HepG2 (cell line): ENCODE data around the gene IBSP. TPM values are rescaled to one million over a fixed set of nuclear protein-coding genes. Genes with fewer than 3 reads are reported as not detected.

Source experiments
- ATAC-seq: fragments of 200-7000 bp; cut with Tn5 transposase; 3 replicates; pipeline ENCODE4 v1.9.1; 2020; ENCODE audit warnings: mild to moderate bottlenecking, moderate library complexity
- BruUV-seq: library from RNA; stranded (reverse); fragments of 400-500 nt; replicated peaks from 2 replicates; lab custom pipeline; 2021; lab: Mats Ljungman, UMichigan
- CTCF ChIA-PET: fragments of 300-600 bp; formaldehyde crosslinking; extraction: SDS; loops from one replicate; lab custom pipeline; 2021; ENCODE audit warnings: low total read pairs, inconsistent platforms, low intra/inter-chr PET ratio; lab: Yijun Ruan, JAX
- POLR2A ChIA-PET: fragments of 350-600 bp; sonication (Branson Sonifier 250); formaldehyde crosslinking; loops from one replicate; lab custom pipeline; 2020; ENCODE audit warnings: antibody characterized with exemption, inconsistent platforms; lab: Yijun Ruan, JAX
- DNase-seq: peaks from one replicate; pipeline ENCODE4 v3.0.0-alpha.2; 2015; ENCODE audit warnings: low spot score
- FAIRE-seq: peaks from 3 replicates; lab custom pipeline; 2011; peaks lifted over from hg19 to GRCh38; lab: Jason Lieb, UNC
- H2AFZ ChIP-seq: one replicate; pipeline ENCODE4 v1.6.1; 2011; ENCODE audit warnings: low read length, inconsistent platforms
- H3K27ac ChIP-seq: fragments of 300-600 bp; 3 replicates; pipeline ENCODE4 v1.8.0; 2011; ENCODE audit warnings: mixed run types, mild to moderate bottlenecking, mixed read lengths, low read length, inconsistent platforms; ENCODE audit not compliant: insufficient read depth; ENCODE audit errors: extremely low read length
- H3K27me3 ChIP-seq, 2 experiments: fragments of 200-600 bp in 1 of 2; 2 replicates in 1 of 2; 3 replicates in 1 of 2; pipeline versions ENCODE4 v1.6.0 to v1.8.0; 2011; ENCODE audit warnings: low read length in 2 of 2, mild to moderate bottlenecking in 2 of 2, moderate library complexity in 2 of 2, inconsistent platforms in 1 of 2; ENCODE audit not compliant: insufficient read depth in 2 of 2, control insufficient read depth in 1 of 2
- H3K36me3 ChIP-seq, 2 experiments: fragments of 200-600 bp in 1 of 2; replicated peaks in 1 of 2; 2 replicates in 1 of 2; 3 replicates in 1 of 2; pipeline versions ENCODE4 v1.5.1 to v1.8.0; 2011; ENCODE audit warnings: low read length in 2 of 2, inconsistent platforms in 1 of 2; ENCODE audit not compliant: insufficient read depth in 2 of 2, control insufficient read depth in 1 of 2
- H3K4me1 ChIP-seq: 2 replicates; pipeline ENCODE4 v1.5.1; 2012; ENCODE audit warnings: low read length, inconsistent platforms; ENCODE audit not compliant: insufficient read depth
- H3K4me2 ChIP-seq: 2 replicates; pipeline ENCODE4 v1.6.0; 2011; ENCODE audit warnings: low read depth, low read length, inconsistent platforms
- H3K4me3 ChIP-seq, 3 experiments: fragments of 200-600 bp in 1 of 3; sonication (generic), shearing (Covaris generic) in 1 of 3; replicated peaks in 1 of 3; 2 replicates each; pipeline ENCODE4 v1.5.1; 2011 to 2016; ENCODE audit warnings: low read length in 3 of 3, inconsistent platforms in 2 of 3, low read depth in 2 of 3, mild to moderate bottlenecking in 2 of 3, control low read depth in 1 of 3, mixed read lengths in 1 of 3; ENCODE audit not compliant: insufficient read depth in 1 of 3
- H3K79me2 ChIP-seq: one replicate; pipeline ENCODE4 v1.6.1; 2011; ENCODE audit warnings: low read length, inconsistent platforms; ENCODE audit not compliant: insufficient read depth
- H3K9ac ChIP-seq: 2 replicates; pipeline ENCODE4 v1.6.0; 2011; ENCODE audit warnings: mild to moderate bottlenecking, low read depth, low read length, inconsistent platforms; ENCODE audit not compliant: insufficient read depth
- H3K9me3 ChIP-seq: 2 replicates; pipeline ENCODE4 v1.5.1; 2012; ENCODE audit warnings: mild to moderate bottlenecking, low read length
- H4K20me1 ChIP-seq: 2 replicates; pipeline ENCODE4 v1.6.0; 2011; ENCODE audit warnings: inconsistent platforms, mild to moderate bottlenecking, low read length, moderate library complexity; ENCODE audit not compliant: insufficient read depth
- ATAD3A ChIP-seq: sonication (generic); formaldehyde crosslinking; IDR thresholded peaks from 2 replicates; pipeline ENCODE4 v1.4.0; 2020; ENCODE audit warnings: missing genetic modification reagents
- E2F5 ChIP-seq: sonication (generic); formaldehyde crosslinking; conservative IDR thresholded peaks from 2 replicates; pipeline ENCODE4 v1.4.0; 2020; ENCODE audit warnings: missing genetic modification reagents
- ELF1 ChIP-seq: sonication (generic); formaldehyde crosslinking; IDR thresholded peaks from 2 replicates; pipeline ENCODE4 v1.4.0; 2020; ENCODE audit warnings: missing genetic modification reagents
- ELF4 ChIP-seq: sonication (generic); formaldehyde crosslinking; IDR thresholded peaks from 2 replicates; pipeline ENCODE4 v1.5.0; 2020; ENCODE audit warnings: missing genetic modification reagents, mild to moderate bottlenecking, moderate library complexity, borderline replicate concordance
- HNRNPLL ChIP-seq: fragments of 200-400 bp; formaldehyde crosslinking; IDR thresholded peaks from 2 replicates; pipeline ENCODE4 v1.6.1; 2017; ENCODE audit warnings: mild to moderate bottlenecking, low read depth, low read length; ENCODE audit not compliant: poor library complexity, severe bottlenecking
- KDM2A ChIP-seq: sonication (generic); formaldehyde crosslinking; IDR thresholded peaks from 2 replicates; pipeline ENCODE4 v1.4.0; 2020; ENCODE audit warnings: low read depth, missing genetic modification reagents, borderline replicate concordance
- KMT2A ChIP-seq: sonication (generic); formaldehyde crosslinking; IDR thresholded peaks from 2 replicates; pipeline ENCODE4 v1.4.0; 2020; ENCODE audit warnings: missing genetic modification reagents
- LCORL ChIP-seq, 2 experiments: fragments of 450-650 bp in 1 of 2; sonication (generic) in 1 of 2; formaldehyde crosslinking in 1 of 2; IDR thresholded peaks; 2 replicates each; pipeline versions ENCODE4 v1.5.0 to v1.6.1; 2017 to 2020; ENCODE audit warnings: antibody characterized with exemption in 1 of 2, missing genetic modification reagents in 1 of 2
- MIER2 ChIP-seq: IDR thresholded peaks from 2 replicates; pipeline ENCODE4 v1.6.1; 2016; ENCODE audit warnings: missing biosample characterization, missing genetic modification reagents
- MTF1 ChIP-seq: sonication (generic); formaldehyde crosslinking; IDR thresholded peaks from 2 replicates; pipeline ENCODE4 v1.5.0; 2020; ENCODE audit warnings: missing genetic modification reagents
- NFATC3 ChIP-seq: sonication (generic); formaldehyde crosslinking; IDR thresholded peaks from 2 replicates; pipeline ENCODE4 v1.5.1; 2020; ENCODE audit warnings: mild to moderate bottlenecking, missing genetic modification reagents
- SAFB2 ChIP-seq: sonication (generic); formaldehyde crosslinking; IDR thresholded peaks from 2 replicates; pipeline ENCODE4 v1.5.1; 2020; ENCODE audit warnings: missing genetic modification reagents, low read depth, mild to moderate bottlenecking, borderline replicate concordance
- SALL2 ChIP-seq: sonication (generic); formaldehyde crosslinking; IDR thresholded peaks from 2 replicates; pipeline ENCODE4 v1.8.1; 2023; ENCODE audit warnings: mild to moderate bottlenecking, missing genetic modification reagents, inconsistent platforms
- SNAPC5 ChIP-seq: sonication (generic); formaldehyde crosslinking; IDR thresholded peaks from 2 replicates; pipeline ENCODE4 v1.8.1; 2023; ENCODE audit warnings: mild to moderate bottlenecking, missing genetic modification reagents, borderline replicate concordance
- TBX3 ChIP-seq: fragments of 450-650 bp; IDR thresholded peaks from 2 replicates; pipeline ENCODE4 v1.6.1; 2017; ENCODE audit warnings: antibody characterized with exemption, mild to moderate bottlenecking, inconsistent platforms, borderline replicate concordance
- THRA ChIP-seq: sonication (generic); formaldehyde crosslinking; IDR thresholded peaks from 2 replicates; pipeline ENCODE4 v1.4.0; 2020; ENCODE audit warnings: missing genetic modification reagents, borderline replicate concordance
- ZNF12 ChIP-seq: sonication (generic); formaldehyde crosslinking; IDR thresholded peaks from 2 replicates; pipeline ENCODE4 v1.5.0; 2020; ENCODE audit warnings: missing genetic modification reagents
- ZNF296 ChIP-seq: sonication (generic); formaldehyde crosslinking; conservative IDR thresholded peaks from 2 replicates; pipeline ENCODE4 v1.5.0; 2020; ENCODE audit warnings: mild to moderate bottlenecking, missing genetic modification reagents
- ZNF607 ChIP-seq: sonication (generic); formaldehyde crosslinking; IDR thresholded peaks from 2 replicates; pipeline ENCODE4 v1.5.1; 2020; ENCODE audit warnings: missing genetic modification reagents, mild to moderate bottlenecking, borderline replicate concordance
- ZNF775 ChIP-seq: sonication (generic); formaldehyde crosslinking; IDR thresholded peaks from 2 replicates; pipeline ENCODE4 v1.4.0; 2020; ENCODE audit warnings: missing genetic modification reagents, mild to moderate bottlenecking, moderate library complexity, borderline replicate concordance
- WGBS: methylation state at CpG from one replicate; pipeline ENCODE4 v1.1.6; 2017; ENCODE audit warnings: low lambda C conversion rate; 5-methylcytosine and 5-hydroxymethylcytosine counted together
- in situ Hi-C: cut with HindIII; loops from 2 replicates; pipeline ENCODE4 v1.10.0; 2017; ENCODE audit warnings: low pct_unique_long_range_greater_than_20kb; ENCODE audit not compliant: extremely low pct_ligation_motif_present
- intact Hi-C: fragments of 100-400 bp; cut with micrococcal nuclease; formaldehyde crosslinking; loops from one replicate; pipeline ENCODE4 v1.10.0; 2022; ENCODE audit not compliant: unreplicated experiment
- polyA plus RNA-seq, 8 experiments: library from polyadenylated mRNA; depleted of rRNA in 3 of 8; stranded (reverse) in 7 of 8; unstranded in 1 of 8; fragments of >200 nt; fragmentation: Illumina TruSeq in 4 of 8; extraction: Trizol in 4 of 8; gene quantifications; 2 replicates each; pipeline versions ENCODE4 v1.2.1 to v1.2.3, GENCODE V29; 2011 to 2016; ENCODE audit warnings: low read depth in 4 of 8, missing spikeins in 1 of 8, mixed read lengths in 1 of 8; ENCODE audit not compliant: insufficient read depth in 1 of 8
- total RNA-seq, 5 experiments: library from RNA; depleted of rRNA; stranded (reverse); fragments of >200 nt; fragmentation: Illumina TruSeq; extraction: Trizol; gene quantifications; 2 replicates each; pipeline ENCODE4 v1.2.3, GENCODE V29; 2016; ENCODE audit warnings: low read depth in 1 of 5

Gene IBSP
- total and polyA plus RNA-seq, 2 of the 13 experiments (the other 11 are each of a cell fraction or from before 2014, with no cell fraction given), result not detected

DNA sequence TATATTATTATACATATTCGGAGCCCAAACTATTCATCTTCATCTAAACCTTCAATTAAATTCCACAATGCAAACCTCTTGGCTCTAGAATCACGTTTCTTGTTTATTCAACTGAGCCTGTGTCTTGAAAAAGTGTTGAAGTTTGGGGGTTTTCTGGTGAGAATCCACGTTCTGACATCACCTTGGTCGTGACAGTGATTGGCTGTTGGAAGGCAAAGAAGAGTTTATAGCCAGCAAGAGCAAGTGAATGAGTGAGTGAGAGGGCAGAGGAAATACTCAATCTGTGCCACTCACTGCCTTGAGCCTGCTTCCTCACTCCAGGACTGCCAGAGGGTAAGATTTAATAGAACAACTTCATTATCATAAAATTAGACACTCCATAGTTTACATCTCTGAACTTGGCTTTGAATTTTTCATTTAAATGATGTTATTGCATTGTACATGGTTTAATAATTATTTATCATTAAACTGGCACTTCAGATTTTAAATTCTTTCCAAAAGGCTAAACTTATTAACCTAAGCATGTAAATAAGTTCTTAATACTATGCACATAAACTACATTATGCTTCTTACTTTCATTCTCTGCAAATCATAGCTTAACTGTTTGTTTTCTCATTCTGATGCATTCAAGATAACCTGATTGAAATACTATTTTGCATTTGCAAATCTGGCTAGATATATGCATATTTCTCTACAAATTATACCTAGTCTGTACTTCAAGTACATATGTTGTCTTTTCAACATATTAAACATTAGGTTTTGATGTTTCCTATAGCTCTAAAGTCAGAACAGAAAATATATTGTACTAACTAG, at the start of gene IBSP (continued):
- TF ChIP-seq E2F5 (CRISPR knock-in tag), result no peak
- TF ChIP-seq SAFB2, result no peak
- no peak for TF ChIP-seq MIER2 (CRISPR knock-in tag)
- no peak for TF ChIP-seq KDM2A
- no peak for TF ChIP-seq ELF1 (CRISPR knock-in tag)
- no peak for TF ChIP-seq NFATC3 (CRISPR knock-in tag)
- TF ChIP-seq LCORL (IDR thresholded peaks at IDR 0.05), result no peak
- TF ChIP-seq LCORL (CRISPR knock-in tag; IDR thresholded peaks at IDR 0.05), result no peak

GRCh38 chr4:87749883-87750282, 49.5 kb upstream of the IBSP start:
- Histone ChIP-seq H3K36me3 (no peaks in the 10 kb centered on the region), H3K9me3 (no peaks in the 10 kb centered on the region), H3K9ac (no peak overlapping the region), H3K27me3 (no peaks in the 10 kb centered on the region), H2AFZ (no peak overlapping the region), H3K4me2 (no peak overlapping the region), H4K20me1 (no peaks in the 10 kb centered on the region), H3K4me3 (no peak overlapping the region), H3K4me1 (no peaks in the 10 kb centered on the region), H3K79me2 (no peaks in the 10 kb centered on the region), H3K27ac (no peak overlapping the region)
- FAIRE-seq (no peak), DNase-seq (no peak), ATAC-seq (no peak)
- no TSS peak for BruUV-seq
- in situ Hi-C loops, result no loop called here
- 35% methylated on average over 2 of the region's 2 CpGs for WGBS
- intact Hi-C loops, result no loop called here
- CTCF ChIA-PET, result no interaction called here
- POLR2A ChIA-PET, result no interaction called here
- no peak for TF ChIP-seq SALL2 (CRISPR knock-in tag)
- no peak for TF ChIP-seq ZNF775 (CRISPR knock-in tag)
- no peak for TF ChIP-seq THRA (CRISPR knock-in tag)
- no peak for TF ChIP-seq ATAD3A (CRISPR knock-in tag)
- TF ChIP-seq SNAPC5, result no peak
- no peak for TF ChIP-seq TBX3
- TF ChIP-seq ZNF296, result no peak
- TF ChIP-seq MTF1 (CRISPR knock-in tag), result no peak
- no peak for TF ChIP-seq ELF4
- no peak for TF ChIP-seq HNRNPLL
- no peak for TF ChIP-seq ZNF12 (CRISPR knock-in tag)
- no peak for TF ChIP-seq ZNF607 (CRISPR knock-in tag)
- no peak for TF ChIP-seq KMT2A (CRISPR knock-in tag)
